ENCODE measurements around the gene KLF2.
A peak's percentile ranks its signal among the peaks of the same experiment; 100 is the strongest.

DNA sequence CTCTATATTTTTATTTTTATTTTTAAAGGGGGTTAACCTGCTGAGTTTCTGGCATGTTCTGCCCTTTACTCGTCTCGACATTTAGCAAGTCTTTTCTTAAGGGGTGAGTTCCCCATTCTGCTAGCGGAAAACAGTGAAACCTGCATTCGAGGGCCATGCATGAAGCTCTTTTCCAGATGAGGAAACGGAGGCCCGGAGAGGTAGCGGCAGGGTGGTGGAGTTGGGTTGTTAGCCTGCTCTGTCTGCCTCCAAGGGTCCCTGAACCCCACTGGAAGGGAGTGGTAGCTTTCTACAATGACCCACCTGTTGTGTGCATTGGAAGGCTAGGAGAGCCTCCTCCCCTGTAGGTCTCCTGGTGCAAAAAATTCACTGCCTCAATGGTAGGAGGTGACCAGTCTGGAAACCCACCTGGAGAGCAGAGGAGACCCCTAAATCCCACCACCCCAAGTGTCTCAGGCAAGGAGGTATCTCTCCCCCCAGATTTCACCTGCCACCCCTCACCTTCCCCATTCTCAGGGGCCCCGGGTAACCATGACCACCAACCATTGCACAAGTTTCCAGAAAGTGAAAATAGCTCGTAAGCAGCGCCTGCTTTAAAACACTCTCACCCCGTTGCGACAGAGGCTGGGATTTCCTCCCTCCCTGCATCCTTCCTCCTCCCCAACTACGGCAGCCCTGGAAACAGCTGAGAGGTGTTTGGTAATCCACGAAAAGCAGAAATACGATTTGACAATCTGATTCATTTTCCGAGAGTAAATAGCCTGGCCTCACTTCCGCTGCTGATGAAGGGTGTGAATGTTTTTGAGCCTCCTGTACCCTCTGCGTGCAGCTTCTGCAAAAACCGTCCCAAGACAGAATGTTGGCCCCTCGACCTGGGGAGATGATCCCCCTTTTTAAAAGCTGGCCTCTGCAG, 3.5 kb downstream of the KLF2 start:
- TF ChIP-seq, protein P1, sequence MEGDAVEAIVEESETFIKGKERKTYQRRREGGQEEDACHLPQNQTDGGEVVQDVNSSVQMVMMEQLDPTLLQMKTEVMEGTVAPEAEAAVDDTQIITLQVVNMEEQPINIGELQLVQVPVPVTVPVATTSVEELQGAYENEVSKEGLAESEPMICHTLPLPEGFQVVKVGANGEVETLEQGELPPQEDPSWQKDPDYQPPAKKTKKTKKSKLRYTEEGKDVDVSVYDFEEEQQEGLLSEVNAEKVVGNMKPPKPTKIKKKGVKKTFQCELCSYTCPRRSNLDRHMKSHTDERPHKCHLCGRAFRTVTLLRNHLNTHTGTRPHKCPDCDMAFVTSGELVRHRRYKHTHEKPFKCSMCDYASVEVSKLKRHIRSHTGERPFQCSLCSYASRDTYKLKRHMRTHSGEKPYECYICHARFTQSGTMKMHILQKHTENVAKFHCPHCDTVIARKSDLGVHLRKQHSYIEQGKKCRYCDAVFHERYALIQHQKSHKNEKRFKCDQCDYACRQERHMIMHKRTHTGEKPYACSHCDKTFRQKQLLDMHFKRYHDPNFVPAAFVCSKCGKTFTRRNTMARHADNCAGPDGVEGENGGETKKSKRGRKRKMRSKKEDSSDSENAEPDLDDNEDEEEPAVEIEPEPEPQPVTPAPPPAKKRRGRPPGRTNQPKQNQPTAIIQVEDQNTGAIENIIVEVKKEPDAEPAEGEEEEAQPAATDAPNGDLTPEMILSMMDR (IDR thresholded peaks at IDR 0.05) = no peak
- peak in 1 of 3 donors; percentile 31 for TF ChIP-seq POLR2A (IDR thresholded peaks at IDR 0.05)

Measured in body of pancreas (tissue), 4 donors.